Suppressor macrophage treated with lipopolysaccharide for 1 hour (primary cell): ENCODE data around the gene PAX9.
A peak's percentile ranks its signal among the peaks of the same experiment; 100 is the strongest.

Experiments
- DNase-seq, 3 donors: peaks; one replicate each; pipeline ENCODE4 v3.0.0-alpha.2; 2020 to 2022

The PAX9 gene

GRCh38 chr14:36661506-36662257, at the start of gene PAX9:
TSS of gene PAX9 (plus strand) at chr14:36661860. CDS start at chr14:36662090, 230 bp downstream.
- peak; percentile 70 to 84 (median 74) for DNase-seq

GRCh38 chr14:36617824-36618223, 43.8 kb upstream of the PAX9 start:
- DNase-seq = no peak

GRCh38 chr14:36618641-36619040, 43.0 kb upstream of the PAX9 start:
- no peak for DNase-seq

- DNase-seq = no peak
These were observed 42.5 kb upstream of the PAX9 start for GRCh38 chr14:36619131-36619530.

GRCh38 chr14:36619853-36620252, 41.8 kb upstream of the PAX9 start:
- DNase-seq = no peak

GRCh38 chr14:36625014-36625413, 36.6 kb upstream of the PAX9 start:
- DNase-seq = no peak

GRCh38 chr14:36625436-36625835, 36.2 kb upstream of the PAX9 start:
- DNase-seq = no peak

GRCh38 chr14:36626151-36626550, 35.5 kb upstream of the PAX9 start:
- DNase-seq = no peak

GRCh38 chr14:36627981-36628380, 33.7 kb upstream of the PAX9 start:
- DNase-seq = no peak

- no peak for DNase-seq
These were observed 28.1 kb upstream of the PAX9 start for GRCh38 chr14:36633580-36633979.

- no peak for DNase-seq
These were observed 14.8 kb upstream of the PAX9 start for GRCh38 chr14:36646664-36647416.

GRCh38 chr14:36647417-36647823, 14.2 kb upstream of the PAX9 start:
- no peak for DNase-seq

GRCh38 chr14:36647824-36648753, 13.6 kb upstream of the PAX9 start:
- DNase-seq = peak in 1 of 3 donors; percentile 26

- no peak for DNase-seq
These were observed 11.6 kb upstream of the PAX9 start for GRCh38 chr14:36649872-36650650.

GRCh38 chr14:36652542-36653201, 9.0 kb upstream of the PAX9 start:
- DNase-seq = no peak

GRCh38 chr14:36653413-36653812, 8.2 kb upstream of the PAX9 start:
- DNase-seq = no peak

GRCh38 chr14:36653962-36654793, 7.5 kb upstream of the PAX9 start:
- no peak for DNase-seq

- no peak for DNase-seq
These were observed 6.8 kb upstream of the PAX9 start for GRCh38 chr14:36654794-36655381.

GRCh38 chr14:36655571-36655962, 6.1 kb upstream of the PAX9 start:
- DNase-seq = no peak

GRCh38 chr14:36655963-36656686, 5.5 kb upstream of the PAX9 start:
- peak; percentile 44 to 70 (median 54) for DNase-seq
